ENCODE data around the gene CLCA1. TPM values are rescaled to one million over a fixed set of nuclear protein-coding genes. Genes with fewer than 3 reads are reported as not detected.

Gene CLCA1
- total RNA-seq, 1 experiment from 2014 or later = 0.08 TPM

DNA sequence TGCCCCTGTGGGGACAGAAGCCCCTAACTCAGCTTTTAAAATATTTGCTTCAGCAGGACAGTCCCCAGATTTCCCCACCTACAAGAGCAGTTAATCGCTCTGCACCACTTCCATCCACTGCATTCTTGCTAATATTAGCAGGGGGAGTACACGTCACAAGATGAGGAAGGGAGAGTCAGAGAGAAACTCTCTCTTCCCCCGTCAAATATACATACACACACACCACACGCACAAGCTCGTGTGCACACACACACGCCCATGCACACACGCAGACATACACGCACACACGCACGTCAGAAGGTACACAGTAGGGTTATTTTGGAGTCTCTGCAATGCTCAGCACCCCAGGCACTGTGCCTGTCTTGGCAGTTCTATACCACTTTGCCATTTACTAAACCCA lies 2.1 kb downstream of the CLCA1 start:
- H3K4me3 ChIP-seq (ENCODE audit: low read depth in 2 of 2, low read length in 2 of 2) = no peak overlapping the region
- no peaks in the 10 kb centered on the region for H3K9me3 ChIP-seq (ENCODE audit: control insufficient read depth, insufficient read depth, low read depth, low read length)
- H3K27ac ChIP-seq (ENCODE audit: low read length) = no peak overlapping the region
- no TSS peak for BruUV-seq (replicated peaks)
- no peaks in the 10 kb centered on the region for H3K36me3 ChIP-seq (ENCODE audit: control insufficient read depth, insufficient read depth, low read length)
- no peaks in the 10 kb centered on the region for H3K4me1 ChIP-seq (ENCODE audit: control insufficient read depth, insufficient read depth, low read length)
- TF ChIP-seq, protein P1, sequence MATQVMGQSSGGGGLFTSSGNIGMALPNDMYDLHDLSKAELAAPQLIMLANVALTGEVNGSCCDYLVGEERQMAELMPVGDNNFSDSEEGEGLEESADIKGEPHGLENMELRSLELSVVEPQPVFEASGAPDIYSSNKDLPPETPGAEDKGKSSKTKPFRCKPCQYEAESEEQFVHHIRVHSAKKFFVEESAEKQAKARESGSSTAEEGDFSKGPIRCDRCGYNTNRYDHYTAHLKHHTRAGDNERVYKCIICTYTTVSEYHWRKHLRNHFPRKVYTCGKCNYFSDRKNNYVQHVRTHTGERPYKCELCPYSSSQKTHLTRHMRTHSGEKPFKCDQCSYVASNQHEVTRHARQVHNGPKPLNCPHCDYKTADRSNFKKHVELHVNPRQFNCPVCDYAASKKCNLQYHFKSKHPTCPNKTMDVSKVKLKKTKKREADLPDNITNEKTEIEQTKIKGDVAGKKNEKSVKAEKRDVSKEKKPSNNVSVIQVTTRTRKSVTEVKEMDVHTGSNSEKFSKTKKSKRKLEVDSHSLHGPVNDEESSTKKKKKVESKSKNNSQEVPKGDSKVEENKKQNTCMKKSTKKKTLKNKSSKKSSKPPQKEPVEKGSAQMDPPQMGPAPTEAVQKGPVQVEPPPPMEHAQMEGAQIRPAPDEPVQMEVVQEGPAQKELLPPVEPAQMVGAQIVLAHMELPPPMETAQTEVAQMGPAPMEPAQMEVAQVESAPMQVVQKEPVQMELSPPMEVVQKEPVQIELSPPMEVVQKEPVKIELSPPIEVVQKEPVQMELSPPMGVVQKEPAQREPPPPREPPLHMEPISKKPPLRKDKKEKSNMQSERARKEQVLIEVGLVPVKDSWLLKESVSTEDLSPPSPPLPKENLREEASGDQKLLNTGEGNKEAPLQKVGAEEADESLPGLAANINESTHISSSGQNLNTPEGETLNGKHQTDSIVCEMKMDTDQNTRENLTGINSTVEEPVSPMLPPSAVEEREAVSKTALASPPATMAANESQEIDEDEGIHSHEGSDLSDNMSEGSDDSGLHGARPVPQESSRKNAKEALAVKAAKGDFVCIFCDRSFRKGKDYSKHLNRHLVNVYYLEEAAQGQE (IDR thresholded peaks at IDR 0.05; ENCODE audit: insufficient read depth in 1 of 2, low read depth in 2 of 2, low read length in 1 of 2) = no peak
- TF ChIP-seq POLR2AphosphoS5 (IDR thresholded peaks at IDR 0.05; ENCODE audit: low read depth, low read length) (no peak), TCF7L2 (IDR thresholded peaks at IDR 0.05; ENCODE audit: low read depth, low read length) (no peak), SIN3A (IDR thresholded peaks at IDR 0.05; ENCODE audit: borderline replicate concordance, insufficient read depth, low read depth, low read length) (no peak)
- TF ChIP-seq, protein P2, sequence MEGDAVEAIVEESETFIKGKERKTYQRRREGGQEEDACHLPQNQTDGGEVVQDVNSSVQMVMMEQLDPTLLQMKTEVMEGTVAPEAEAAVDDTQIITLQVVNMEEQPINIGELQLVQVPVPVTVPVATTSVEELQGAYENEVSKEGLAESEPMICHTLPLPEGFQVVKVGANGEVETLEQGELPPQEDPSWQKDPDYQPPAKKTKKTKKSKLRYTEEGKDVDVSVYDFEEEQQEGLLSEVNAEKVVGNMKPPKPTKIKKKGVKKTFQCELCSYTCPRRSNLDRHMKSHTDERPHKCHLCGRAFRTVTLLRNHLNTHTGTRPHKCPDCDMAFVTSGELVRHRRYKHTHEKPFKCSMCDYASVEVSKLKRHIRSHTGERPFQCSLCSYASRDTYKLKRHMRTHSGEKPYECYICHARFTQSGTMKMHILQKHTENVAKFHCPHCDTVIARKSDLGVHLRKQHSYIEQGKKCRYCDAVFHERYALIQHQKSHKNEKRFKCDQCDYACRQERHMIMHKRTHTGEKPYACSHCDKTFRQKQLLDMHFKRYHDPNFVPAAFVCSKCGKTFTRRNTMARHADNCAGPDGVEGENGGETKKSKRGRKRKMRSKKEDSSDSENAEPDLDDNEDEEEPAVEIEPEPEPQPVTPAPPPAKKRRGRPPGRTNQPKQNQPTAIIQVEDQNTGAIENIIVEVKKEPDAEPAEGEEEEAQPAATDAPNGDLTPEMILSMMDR (IDR thresholded peaks at IDR 0.05) = no peak
- CTCF ChIA-PET = no interaction called here
- no peak for ATAC-seq
- DNase-seq (ENCODE audit: low read depth, low spot score) = no peak
- H3K27me3 ChIP-seq (ENCODE audit: control insufficient read depth, insufficient read depth, low read length) = peaks cover 29% of the 10 kb centered on the region
- in situ Hi-C loops (cut with HindIII; ENCODE audit: low pct_unique_long_range_greater_than_20kb, low sequenced_read_pairs) = no loop called here
- intact Hi-C loops (cut with micrococcal nuclease; ENCODE audit: unreplicated experiment) = loop anchor here (5.0 to 10.0 kb wide), 2 partner anchors 89 to 214 kb away; no protein-coding TSS in a partner anchor
- POLR2A ChIA-PET = no interaction called here

DNA sequence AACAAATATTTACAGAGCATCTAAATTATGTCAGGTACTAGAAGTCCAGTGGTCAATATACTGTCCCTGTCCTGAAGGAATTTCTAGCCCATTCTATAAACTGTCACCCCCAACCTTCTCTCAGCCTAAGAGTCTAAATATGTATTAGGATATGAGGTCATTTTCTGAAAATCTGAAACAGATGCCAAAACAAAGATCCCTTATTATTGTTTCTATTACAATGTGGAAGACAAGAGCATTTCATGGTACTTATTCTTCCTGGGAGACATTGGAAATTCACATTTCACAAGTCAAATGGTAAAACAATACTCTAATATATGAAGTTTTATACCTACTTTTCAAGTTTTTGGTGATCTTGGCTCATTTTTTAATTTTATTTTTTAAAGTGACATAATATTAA lies 2.6 kb downstream of the CLCA1 start:
- ChIA-PET POLR2A (no interaction called here), CTCF (no interaction called here)
- ATAC-seq = no peak
- TF ChIP-seq, protein P2 (IDR thresholded peaks at IDR 0.05) = no peak
- TF ChIP-seq SIN3A (IDR thresholded peaks at IDR 0.05; ENCODE audit: borderline replicate concordance, insufficient read depth, low read depth, low read length) (no peak), POLR2AphosphoS5 (IDR thresholded peaks at IDR 0.05; ENCODE audit: low read depth, low read length) (no peak), TCF7L2 (IDR thresholded peaks at IDR 0.05; ENCODE audit: low read depth, low read length) (no peak)
- TF ChIP-seq, protein P1 (IDR thresholded peaks at IDR 0.05; ENCODE audit: insufficient read depth in 1 of 2, low read depth in 2 of 2, low read length in 1 of 2) = no peak
- no TSS peak for BruUV-seq (replicated peaks)
- Histone ChIP-seq H3K9me3 (ENCODE audit: control insufficient read depth, insufficient read depth, low read depth, low read length) (no peaks in the 10 kb centered on the region), H3K4me3 (ENCODE audit: low read depth in 2 of 2, low read length in 2 of 2) (no peak overlapping the region), H3K4me1 (ENCODE audit: control insufficient read depth, insufficient read depth, low read length) (no peaks in the 10 kb centered on the region), H3K27me3 (ENCODE audit: control insufficient read depth, insufficient read depth, low read length) (peaks cover 29% of the 10 kb centered on the region), H3K36me3 (ENCODE audit: control insufficient read depth, insufficient read depth, low read length) (no peaks in the 10 kb centered on the region), H3K27ac (ENCODE audit: low read length) (no peak overlapping the region)
- no peak for DNase-seq (ENCODE audit: low read depth, low spot score)
- intact Hi-C loops (cut with micrococcal nuclease; ENCODE audit: unreplicated experiment) (loop anchor here (5.0 to 10.0 kb wide), 2 partner anchors 89 to 214 kb away; no protein-coding TSS in a partner anchor), in situ Hi-C loops (cut with HindIII; ENCODE audit: low pct_unique_long_range_greater_than_20kb, low sequenced_read_pairs) (no loop called here)
